ENCODE results near the gene CNPY2.
"Not testable (repeated sequence)": the region's sequence is repeated elsewhere in the genome, so short reads cannot be mapped to it uniquely, and the experiment has no call there.

The CNPY2 gene

DNA sequence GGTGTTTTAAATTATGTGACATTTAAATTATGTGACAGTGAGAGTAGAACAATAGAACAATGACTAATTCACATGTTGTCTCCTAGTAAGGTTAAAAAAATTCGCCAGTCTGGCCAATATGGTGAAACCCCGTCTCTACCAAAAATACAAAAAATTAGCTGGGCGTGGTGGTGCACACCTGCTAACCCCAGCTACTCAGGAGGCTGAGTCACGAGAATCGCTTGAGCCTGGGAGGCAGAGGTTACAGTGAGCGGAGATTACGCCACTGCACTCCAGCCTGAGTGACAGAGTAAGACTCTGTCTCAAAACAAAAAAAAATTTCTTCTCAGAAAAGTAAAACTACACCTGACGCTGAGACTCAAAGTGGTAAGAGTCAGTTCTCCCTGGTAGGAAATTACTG, 18.4 kb downstream of the CNPY2 start:
- DNase-seq = no peak

DNA sequence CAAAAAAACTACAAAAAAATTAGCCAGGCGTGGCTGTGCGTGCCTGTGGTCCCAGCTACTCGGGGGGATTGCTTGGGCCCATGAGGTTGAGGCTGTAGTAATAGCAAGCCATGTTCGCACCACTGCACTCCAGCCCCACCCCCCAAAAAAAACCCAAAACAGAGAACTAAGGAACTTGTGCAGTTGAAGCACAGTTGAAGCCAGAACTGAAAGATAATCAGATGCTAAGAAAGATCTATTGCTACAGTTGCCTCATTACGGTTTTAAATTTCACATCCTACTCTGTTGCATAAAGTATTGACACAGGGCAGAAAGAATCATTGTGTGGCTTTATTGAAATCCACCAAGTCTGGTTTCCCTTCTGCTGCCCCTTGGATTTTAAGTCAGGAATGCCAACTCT, 19.5 kb downstream of the CNPY2 start:
- no peak for DNase-seq

DNA sequence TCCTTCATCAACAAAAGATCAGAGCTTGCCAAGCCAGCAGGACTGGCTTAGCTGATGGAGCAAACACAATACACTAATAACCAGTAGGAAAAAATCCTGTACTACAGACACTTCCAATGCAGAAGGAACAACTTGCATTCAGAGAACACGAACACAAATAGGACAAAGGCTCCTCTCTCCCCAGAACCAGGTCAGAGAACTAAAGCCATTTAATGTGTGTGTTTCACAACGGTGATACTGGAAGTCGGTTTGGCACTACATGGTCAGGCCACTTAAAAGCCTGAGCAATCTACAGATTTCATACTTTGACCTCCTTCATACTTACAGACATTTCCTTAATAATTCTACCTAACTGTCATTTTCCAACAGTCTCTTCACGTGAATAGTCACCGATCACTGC, 22.0 kb downstream of the CNPY2 start:
- DNase-seq = no peak

DNA sequence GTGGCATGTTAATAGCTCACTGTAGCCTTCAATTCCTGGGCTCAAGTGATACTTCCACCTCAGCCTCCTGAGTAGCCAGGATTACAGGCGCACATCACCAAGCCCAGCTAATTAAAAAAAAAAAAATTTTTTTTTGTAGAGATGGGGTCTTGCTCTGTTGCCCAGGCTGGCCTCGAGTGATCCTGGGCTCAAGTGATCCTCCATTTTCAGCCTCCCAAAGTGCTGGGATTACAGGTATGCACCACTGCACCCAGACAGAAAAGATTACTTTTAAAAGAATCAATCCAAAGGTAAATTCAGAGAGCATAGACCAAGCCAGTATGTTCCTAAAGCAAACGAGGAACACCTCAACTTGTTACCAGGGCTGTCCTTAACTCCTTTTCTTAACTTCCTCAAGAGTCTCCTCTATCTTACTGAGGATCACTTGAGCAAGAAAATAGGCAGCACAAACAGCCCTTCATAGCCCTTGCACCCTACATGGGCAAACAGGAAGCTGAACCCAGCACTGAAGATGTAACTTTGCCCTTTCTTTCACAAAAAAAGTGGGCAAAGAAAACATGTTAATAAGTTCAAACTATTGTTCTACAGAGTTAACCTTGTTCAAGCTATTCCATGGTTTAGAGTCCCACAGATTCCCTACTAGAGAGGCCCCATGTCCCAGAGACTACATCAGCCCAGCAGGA, 26.9 kb downstream of the CNPY2 start:
- DNase-seq = no peak

DNA sequence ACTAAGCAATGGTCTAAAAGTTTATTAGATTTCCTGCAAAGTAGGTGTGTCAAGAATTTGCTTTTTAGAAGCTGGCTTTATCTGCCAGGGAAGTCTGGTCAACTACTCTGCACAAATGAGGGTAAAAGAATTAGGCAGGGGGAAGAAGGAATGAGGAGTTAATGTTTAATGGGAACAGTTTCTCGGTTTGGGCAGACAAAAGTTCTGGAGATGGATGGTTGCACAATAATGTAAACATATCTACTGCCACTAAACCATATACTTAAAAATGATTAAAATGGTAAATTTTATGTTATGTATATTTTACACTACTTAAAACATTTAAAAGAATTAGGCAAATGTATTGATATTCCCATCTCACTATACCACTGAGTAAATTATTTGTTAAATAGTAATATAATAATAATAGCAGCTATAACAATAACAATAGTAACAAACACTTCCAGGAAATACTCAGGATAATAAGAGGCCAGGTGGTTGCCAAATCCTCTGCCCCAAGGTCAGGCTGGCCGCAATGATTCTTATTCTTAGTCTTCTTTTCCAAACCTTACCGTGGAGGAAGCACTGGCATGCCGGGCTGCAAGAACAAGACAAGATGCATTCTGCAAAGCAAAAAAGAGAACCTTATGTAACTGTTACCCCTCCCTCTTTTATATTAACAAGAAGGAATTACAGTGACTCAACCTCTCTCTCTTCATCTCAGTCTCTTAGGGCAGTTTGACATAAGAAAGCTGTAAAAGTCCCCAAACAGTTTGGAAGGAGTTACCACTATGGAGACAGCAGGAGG, 29.6 kb downstream of the CNPY2 start:
- no peak for DNase-seq

DNA sequence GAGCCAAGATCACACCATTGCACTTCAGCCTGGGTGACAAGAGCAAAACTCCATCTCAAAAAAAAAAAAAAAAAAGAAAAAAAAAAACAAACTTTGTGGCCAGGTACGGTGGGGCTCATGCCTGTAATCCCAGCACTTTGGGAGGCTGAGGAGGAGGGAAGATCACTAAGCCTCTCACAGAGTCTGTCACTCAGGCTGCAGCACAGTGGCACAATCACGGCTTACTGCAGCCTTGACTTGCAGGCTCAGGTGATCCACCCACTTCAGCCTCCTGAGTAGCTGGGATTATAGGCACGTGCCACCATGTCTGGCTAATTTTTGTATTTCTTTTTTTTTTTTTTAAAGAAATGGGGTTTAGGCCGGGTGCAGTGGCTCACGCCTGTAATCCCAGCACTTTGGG, 31.5 kb downstream of the CNPY2 start:
- not testable (repeated sequence) for DNase-seq

DNA sequence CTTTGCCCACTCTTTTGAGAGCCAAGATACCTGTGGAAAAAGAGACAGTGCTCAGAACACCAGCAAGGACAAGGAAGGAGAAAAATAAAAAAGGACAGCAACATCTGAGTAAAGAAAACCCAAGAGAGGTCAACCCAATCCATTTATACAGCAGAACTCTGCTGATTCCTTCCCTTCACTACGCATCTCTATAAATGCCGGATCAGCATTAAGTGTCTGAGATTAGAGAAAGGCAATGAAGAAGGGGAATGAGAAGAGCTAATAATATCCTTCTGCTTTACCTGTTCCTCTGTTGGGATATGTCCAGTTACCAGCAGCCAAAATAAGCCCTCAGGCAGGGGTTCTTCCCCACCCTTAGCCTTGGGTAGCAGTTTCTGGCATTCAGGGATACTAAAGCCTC, 33.2 kb downstream of the CNPY2 start:
- DNase-seq = no peak

DNA sequence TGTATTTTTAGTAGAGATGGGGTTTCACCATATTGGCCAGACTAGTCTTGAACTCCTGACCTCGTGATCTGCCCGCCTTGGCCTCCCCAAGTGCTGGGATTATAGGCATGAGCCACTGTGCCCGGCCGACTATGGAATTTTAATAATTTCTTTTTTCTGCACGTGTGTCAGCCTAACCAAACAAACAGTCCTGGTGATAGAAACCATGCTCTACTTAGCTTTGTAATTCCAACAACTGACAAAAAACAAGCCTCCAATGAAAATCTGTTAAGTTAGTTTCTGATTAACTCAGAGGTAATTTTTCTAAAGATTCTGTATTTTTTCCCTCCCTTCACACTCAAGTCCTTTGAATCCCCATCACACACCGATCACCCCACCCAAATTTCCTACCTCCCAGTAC, 33.8 kb downstream of the CNPY2 start:
- DNase-seq = no peak

DNA sequence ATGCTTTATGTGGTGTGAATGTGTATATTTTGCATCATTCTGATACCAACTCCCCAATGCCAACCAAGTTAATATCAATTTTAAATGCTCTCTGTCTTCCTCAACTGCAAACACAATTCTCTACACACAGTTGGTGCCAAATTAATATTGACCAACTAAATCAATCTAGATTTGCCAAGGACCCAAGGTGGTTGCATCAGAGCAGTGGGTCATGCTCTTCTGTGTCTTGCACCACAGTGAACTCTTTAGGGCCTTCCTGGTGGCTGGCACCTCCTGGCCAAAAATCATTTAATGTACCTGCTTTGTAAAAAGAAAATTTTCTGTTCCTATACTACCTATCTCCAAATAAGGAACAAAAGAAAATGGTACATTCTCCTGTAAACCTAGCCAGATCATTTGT, 34.9 kb downstream of the CNPY2 start:
- no peak for DNase-seq

DNA sequence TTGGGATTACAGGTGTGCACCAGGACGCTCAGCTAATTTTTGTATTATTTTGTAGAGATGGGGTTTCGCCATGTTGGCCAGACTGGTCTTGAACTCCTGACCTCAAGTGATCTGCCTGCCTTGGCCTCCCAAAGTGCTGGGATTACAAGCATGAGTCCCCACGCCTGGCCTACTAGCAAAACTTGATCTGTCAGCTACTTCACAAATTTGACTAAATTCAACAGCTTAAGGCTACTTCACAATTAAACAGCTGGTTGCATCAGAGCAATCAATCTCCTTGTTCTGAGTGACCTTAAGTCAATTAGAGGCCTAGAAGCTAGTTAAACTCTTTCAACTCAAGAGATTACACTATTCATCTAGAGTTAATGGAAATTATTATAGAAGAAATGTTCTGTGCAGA, 36.9 kb downstream of the CNPY2 start:
- no peak for DNase-seq

DNA sequence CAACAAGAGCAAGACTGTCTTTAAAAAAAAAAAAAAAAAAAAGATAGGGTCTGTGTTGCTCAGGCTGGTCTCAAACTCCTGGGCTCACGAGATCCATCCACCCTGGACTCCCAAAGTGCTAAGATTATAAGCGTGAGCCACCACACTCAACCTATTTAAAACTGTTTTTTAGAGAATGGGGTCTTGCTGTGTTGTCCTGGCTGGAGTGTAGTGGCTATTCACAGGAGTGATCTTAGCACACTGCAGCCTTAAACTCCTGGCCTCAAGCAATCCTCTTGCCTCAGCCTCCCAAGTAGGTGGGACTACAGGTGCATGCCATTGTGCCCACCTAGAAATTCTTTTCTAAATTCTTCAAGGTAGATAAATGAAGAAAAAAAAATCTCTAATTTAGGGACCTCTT, 41.5 kb downstream of the CNPY2 start:
- no peak for DNase-seq

DNA sequence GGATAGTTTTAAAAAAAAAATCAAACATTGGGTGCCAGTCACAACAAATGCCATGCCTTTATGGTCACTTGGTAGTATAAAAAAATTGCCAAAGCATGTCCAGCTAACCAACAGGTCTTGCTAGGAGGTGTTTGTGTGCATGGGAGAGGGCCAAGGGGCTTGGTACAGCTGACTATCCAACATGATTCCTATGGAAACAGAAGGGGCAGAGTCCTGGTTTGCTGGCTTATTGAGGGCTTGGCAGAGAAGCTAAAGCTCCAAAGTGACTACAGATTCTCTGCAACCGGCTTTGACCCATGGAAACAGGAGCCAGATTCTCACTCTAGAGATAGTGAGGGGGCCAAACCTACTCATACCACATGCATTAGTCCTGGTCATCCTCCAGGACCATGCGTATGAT, 43.3 kb downstream of the CNPY2 start:
- DNase-seq = not testable (repeated sequence)

DNA sequence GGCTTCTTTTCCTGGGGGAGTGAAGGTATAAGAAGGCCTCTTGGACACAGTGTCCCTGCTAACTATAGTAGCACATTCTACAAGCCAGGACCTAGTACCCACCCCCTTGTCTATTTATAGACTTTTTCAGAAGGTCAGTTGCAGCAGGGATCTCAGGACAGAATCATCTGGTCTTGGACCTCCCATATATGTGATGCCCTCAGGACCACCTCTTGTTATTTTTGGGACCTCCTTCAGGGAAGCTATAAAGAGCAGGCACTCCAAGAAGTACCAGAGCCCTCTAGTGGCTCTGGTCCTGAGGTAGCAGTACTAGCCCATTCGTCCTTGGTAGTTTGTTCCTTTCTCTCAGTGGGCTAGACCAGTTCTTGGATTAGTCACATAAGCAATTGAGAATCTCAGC, 44.8 kb downstream of the CNPY2 start:
- DNase-seq = no peak

DNA sequence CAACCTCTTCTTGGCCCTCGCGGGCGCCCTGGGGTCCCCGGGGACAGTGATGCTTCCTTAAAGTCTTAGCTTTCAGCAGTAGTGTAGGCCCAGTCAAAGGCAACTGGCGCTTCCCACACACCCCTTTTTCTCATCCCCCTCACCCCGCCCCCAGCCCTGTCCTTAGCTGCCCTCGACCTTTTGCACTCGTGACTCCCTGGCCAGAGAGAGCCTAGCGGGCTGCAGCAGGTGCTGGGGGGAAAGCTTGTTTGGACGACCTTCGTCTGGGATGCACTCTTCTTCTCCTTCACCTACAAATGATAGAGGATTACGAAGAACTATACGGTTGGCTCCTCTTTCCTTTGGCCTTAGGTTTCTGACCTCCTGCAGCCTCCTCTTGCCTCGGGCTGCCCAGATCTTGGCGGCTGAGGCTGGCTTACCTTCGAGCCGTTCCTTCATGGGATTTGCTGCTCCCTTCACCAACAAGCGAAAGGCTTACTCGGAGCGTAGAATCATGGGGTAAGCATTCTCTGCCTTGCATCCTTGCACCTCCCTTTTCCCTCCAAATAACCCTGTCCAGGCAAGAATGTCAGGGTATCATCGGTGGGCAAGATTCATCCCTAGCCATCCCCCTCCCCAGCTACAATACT, 48.2 kb downstream of the CNPY2 start:
- no peak for DNase-seq

DNA sequence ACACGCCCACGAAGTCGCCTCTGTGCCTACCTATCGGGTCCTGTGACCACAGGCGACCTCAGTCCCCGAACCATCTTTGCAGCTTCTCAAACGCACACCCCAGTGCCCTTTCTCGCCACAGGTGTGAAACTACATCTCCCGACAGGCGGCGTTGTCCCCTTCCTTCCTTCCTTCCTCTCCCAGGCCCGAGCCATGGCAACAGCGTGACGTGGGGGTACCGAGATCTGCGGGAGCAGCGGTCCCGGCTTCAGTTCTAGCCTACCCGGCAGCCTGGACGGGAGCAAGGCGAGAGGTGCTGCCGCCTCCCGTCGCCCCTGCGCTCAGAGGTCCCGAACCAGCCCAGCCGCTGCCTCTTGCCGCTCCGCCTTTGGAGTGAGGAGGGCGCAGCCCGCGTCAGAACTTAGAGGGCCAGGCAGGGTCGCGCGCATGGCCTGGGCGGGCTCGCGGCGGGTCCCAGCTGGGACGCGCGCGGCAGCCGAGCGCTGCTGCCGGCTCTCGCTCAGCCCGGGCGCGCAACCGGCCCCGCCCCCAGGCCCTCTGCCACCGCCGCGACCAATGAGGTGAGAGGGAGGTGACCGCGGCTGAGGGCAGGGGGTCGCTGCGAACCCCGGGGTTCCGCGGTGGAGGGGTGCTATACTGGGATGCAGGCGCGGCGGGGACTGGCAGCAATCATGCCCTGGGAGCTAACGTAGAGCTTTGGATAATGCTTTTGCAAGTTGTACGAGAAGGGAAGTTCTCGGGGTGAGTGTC, 48.9 kb downstream of the CNPY2 start, which contains the start of gene COQ10A:
COQ10A (plus strand) TSS at position 250 of the 750 bp plus-strand sequence; CDS start at position 427, 177 bp downstream.
- peak; percentile 90 to 91 for DNase-seq

DNA sequence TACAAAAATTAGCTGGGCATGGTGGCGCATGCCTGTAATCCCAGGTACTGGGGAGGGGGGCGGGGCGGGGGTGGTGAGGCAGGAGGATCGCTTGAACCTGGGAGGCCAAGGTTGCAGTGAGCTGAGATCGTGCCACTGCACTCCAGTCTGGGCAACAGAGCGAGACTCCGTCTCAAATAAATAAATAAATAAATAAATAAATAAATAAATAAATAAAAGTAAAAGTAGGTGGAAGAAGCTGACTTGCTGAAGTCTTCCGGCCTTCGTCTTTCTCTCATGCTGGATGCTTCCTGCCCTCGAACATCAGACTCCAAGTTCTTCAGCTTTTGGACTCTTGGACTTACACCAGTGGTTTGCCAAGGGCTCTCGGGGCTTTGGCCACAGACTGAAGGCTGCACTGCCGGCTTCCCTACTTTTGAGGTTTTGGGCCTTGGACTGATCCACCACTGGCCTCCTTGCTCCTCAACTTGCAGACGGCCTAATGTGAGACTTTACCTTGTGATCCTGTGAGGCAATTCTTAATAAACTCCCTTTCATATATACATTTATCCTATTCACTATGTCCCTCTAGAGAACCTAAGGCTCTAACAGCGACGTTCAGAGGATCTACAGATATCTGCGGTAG, 49.6 kb downstream of the CNPY2 start:
- not testable (repeated sequence) for DNase-seq

DNA sequence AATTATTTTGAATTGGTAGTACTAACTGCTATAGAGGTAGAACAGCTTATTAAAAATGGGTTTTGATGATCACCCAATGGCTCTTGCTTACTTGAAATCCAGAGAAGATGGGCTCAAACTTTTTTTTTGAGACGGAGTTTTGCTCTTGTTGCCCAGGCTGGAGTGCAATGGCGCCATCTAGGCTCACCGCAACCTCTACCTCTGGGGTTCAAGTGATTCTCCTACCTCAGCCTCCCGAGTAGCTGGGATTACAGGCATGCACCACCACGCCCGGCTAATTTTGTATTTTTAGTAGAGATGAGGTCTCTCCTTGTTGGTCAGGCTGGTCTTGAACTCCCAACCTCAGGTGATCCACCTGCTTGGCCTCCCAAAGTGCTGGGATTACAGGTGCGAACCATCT, 52.8 kb downstream of the CNPY2 start:
- peak; percentile 25 to 32 for DNase-seq

DNA sequence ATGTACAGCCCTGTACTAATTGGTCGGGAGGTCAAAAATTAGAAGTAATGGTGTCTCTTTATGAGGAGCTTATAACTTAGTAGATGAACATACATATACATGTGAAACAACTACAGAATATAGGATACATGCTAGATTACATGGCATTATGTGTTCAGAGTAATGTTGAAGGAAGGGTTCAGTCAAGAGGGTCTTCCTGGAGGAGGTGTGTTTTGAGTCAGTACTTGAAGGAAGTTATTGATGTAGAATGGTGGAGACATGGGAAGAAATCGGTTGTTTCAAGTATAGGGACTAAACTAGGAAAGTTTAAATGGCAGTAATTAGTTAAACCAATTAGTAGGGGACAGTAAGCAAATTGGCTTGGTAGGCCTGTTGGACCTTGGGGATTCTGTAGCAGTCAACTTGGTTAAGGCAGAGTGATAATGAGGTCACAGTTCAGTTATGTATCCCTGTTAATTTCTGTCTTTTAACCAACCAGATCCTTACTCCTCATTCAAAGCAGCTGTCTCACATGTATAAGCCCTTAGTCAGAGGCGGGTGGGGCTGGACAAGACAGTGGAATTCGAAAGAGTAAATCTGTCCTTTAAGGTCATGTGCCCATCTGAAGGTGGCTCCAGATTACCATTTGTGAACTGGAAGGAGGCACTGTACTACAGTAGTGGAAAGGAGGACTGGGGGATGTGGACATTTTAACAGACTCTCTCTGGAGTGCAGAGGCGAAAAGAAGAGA, 54.1 kb downstream of the CNPY2 start:
- DNase-seq = no peak

DNA sequence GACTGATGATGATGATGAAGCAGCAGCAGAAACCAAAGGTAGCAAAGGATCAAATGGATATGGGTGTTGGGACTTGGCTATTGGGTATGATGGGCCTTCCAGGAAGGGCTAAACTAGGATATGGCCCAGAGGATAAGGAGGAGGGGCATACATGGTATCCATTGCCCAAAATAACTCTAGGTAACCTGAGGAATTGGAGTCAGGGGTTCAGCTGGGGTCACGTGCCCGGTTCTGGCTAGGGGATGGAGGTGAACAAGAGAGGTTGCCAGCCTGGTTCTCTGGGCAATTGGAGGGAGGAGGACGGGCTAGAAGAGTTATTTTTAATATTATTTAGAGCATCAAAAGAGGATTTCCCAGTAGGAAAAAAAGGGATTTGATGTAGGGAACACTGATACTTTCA, 54.9 kb downstream of the CNPY2 start:
- DNase-seq = no peak

DNA sequence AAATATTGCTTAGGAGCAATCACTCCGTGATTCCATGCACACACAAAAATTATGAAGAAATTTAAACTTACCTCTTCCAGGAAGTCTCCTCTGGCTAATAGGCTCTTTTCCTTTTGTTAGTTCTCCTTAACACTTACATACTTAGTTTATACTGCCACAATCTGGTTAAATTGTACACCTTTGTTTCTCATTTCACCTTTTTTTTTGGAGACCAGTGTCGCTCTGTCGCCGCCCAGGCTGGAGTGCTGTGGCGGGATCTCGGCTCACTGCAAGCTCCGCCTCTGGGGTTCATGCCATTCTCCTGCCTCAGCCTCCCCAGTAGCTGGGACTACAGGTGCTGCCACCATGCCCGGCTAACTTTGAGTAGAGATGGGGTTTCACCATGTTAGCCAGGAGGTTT, 55.4 kb downstream of the CNPY2 start:
- no peak for DNase-seq
